HepG2 (cell line): Measurements from ENCODE around the gene MRPL50. TPM values are rescaled to one million over a fixed set of nuclear protein-coding genes. Genes with fewer than 3 reads are reported as not detected.

ENCODE experiments used
- CAMTA2 ChIP-seq: sonication (generic); formaldehyde crosslinking; IDR thresholded peaks from 2 replicates; pipeline ENCODE4 v1.4.0; 2020; ENCODE audit warnings: mild to moderate bottlenecking, missing genetic modification reagents, borderline replicate concordance
- CC2D1A ChIP-seq: sonication (generic); formaldehyde crosslinking; IDR thresholded peaks from 2 replicates; pipeline ENCODE4 v1.8.1; 2023; ENCODE audit warnings: mild to moderate bottlenecking, missing genetic modification reagents
- CREM ChIP-seq, 2 experiments: sonication (generic) in 1 of 2; formaldehyde crosslinking in 1 of 2; IDR thresholded peaks; 2 replicates each; pipeline versions ENCODE4 v1.4.0 to v1.6.1; 2016 to 2020; ENCODE audit warnings: antibody characterized with exemption in 1 of 2, mild to moderate bottlenecking in 1 of 2, missing genetic modification reagents in 1 of 2
- DNMT1 ChIP-seq: sonication (generic); formaldehyde crosslinking; IDR thresholded peaks from 2 replicates; pipeline ENCODE4 v1.5.1; 2020; ENCODE audit warnings: mild to moderate bottlenecking, missing genetic modification reagents
- DR1 ChIP-seq: sonication (generic); formaldehyde crosslinking; IDR thresholded peaks from 2 replicates; pipeline ENCODE4 v1.8.0; 2021; ENCODE audit warnings: mild to moderate bottlenecking, missing genetic modification reagents, inconsistent platforms
- FOXC1 ChIP-seq: sonication (generic); formaldehyde crosslinking; IDR thresholded peaks from 2 replicates; pipeline ENCODE4 v1.8.0; 2022; ENCODE audit warnings: mild to moderate bottlenecking, missing genetic modification reagents, borderline replicate concordance
- HNRNPK ChIP-seq: fragments of 200-400 bp; formaldehyde crosslinking; IDR thresholded peaks from 2 replicates; pipeline ENCODE4 v1.6.1; 2018; ENCODE audit warnings: low read length, low read depth, moderate library complexity, mild to moderate bottlenecking; ENCODE audit not compliant: poor library complexity, severe bottlenecking
- KLF6 ChIP-seq: IDR thresholded peaks from 2 replicates; pipeline ENCODE4 v1.8.0; 2016; ENCODE audit warnings: missing biosample characterization, missing genetic modification reagents
- MAFG ChIP-seq: sonication (generic); formaldehyde crosslinking; IDR thresholded peaks from 2 replicates; pipeline ENCODE4 v1.5.1; 2020; ENCODE audit warnings: mild to moderate bottlenecking, missing genetic modification reagents
- MED13 ChIP-seq: sonication (generic); formaldehyde crosslinking; IDR thresholded peaks from 2 replicates; pipeline ENCODE4 v1.5.0; 2020; ENCODE audit warnings: missing genetic modification reagents
- MIER3 ChIP-seq: IDR thresholded peaks from 2 replicates; pipeline ENCODE4 v1.6.1; 2016; ENCODE audit warnings: missing compliant biosample characterization, borderline replicate concordance
- MXD4 ChIP-seq: IDR thresholded peaks from 2 replicates; pipeline ENCODE4 v1.6.1; 2016; ENCODE audit warnings: mild to moderate bottlenecking, missing biosample characterization, missing genetic modification reagents
- SOX6 ChIP-seq, 2 experiments: fragments of 450-650 bp in 1 of 2; sonication (generic) in 1 of 2; formaldehyde crosslinking in 1 of 2; IDR thresholded peaks; 2 replicates each; pipeline versions ENCODE4 v1.4.0 to v1.6.1; 2017 to 2020; ENCODE audit warnings: antibody characterized with exemption in 1 of 2, mild to moderate bottlenecking in 1 of 2, missing genetic modification reagents in 1 of 2
- STAG1 ChIP-seq: sonication (generic); formaldehyde crosslinking; IDR thresholded peaks from 2 replicates; pipeline ENCODE4 v1.4.0; 2020; ENCODE audit warnings: missing genetic modification reagents
- ZBTB37 ChIP-seq: sonication (generic); formaldehyde crosslinking; IDR thresholded peaks from 2 replicates; pipeline ENCODE4 v1.4.0; 2020; ENCODE audit warnings: mild to moderate bottlenecking, missing genetic modification reagents
- ZMYM2 ChIP-seq: sonication (generic); formaldehyde crosslinking; IDR thresholded peaks from 2 replicates; pipeline ENCODE4 v1.8.0; 2022; ENCODE audit warnings: mild to moderate bottlenecking, missing genetic modification reagents
- ZNF251 ChIP-seq: sonication (generic); formaldehyde crosslinking; IDR thresholded peaks from 2 replicates; pipeline ENCODE4 v1.9.0; 2021; ENCODE audit warnings: mild to moderate bottlenecking, missing genetic modification reagents
- ZNF512 ChIP-seq: sonication (generic); formaldehyde crosslinking; IDR thresholded peaks from 2 replicates; pipeline ENCODE4 v1.4.0; 2020; ENCODE audit warnings: mild to moderate bottlenecking, missing genetic modification reagents
- ZNF549 ChIP-seq: sonication (generic); formaldehyde crosslinking; IDR thresholded peaks from 2 replicates; pipeline ENCODE4 v1.5.0; 2020; ENCODE audit warnings: missing genetic modification reagents
- ZNF775 ChIP-seq: sonication (generic); formaldehyde crosslinking; IDR thresholded peaks from 2 replicates; pipeline ENCODE4 v1.4.0; 2020; ENCODE audit warnings: missing genetic modification reagents, mild to moderate bottlenecking, moderate library complexity, borderline replicate concordance
- polyA plus RNA-seq, 8 experiments: library from polyadenylated mRNA; depleted of rRNA in 3 of 8; stranded (reverse) in 7 of 8; unstranded in 1 of 8; fragments of >200 nt; fragmentation: Illumina TruSeq in 4 of 8; extraction: Trizol in 4 of 8; gene quantifications; 2 replicates each; pipeline versions ENCODE4 v1.2.1 to v1.2.3, GENCODE V29; 2011 to 2016; ENCODE audit warnings: low read depth in 4 of 8, missing spikeins in 1 of 8, mixed read lengths in 1 of 8; ENCODE audit not compliant: insufficient read depth in 1 of 8
- total RNA-seq, 5 experiments: library from RNA; depleted of rRNA; stranded (reverse); fragments of >200 nt; fragmentation: Illumina TruSeq; extraction: Trizol; gene quantifications; 2 replicates each; pipeline ENCODE4 v1.2.3, GENCODE V29; 2016; ENCODE audit warnings: low read depth in 1 of 5
- TF ChIP-seq, protein P1 (sequence below): sonication (generic); formaldehyde crosslinking; IDR thresholded peaks from 2 replicates; pipeline ENCODE4 v1.4.0; 2020; ENCODE audit warnings: missing genetic modification reagents, low read depth, mild to moderate bottlenecking, borderline replicate concordance
- TF ChIP-seq, protein P2 (sequence below): sonication (generic); formaldehyde crosslinking; IDR thresholded peaks from 2 replicates; pipeline ENCODE4 v1.4.0; 2020; ENCODE audit warnings: missing genetic modification reagents
- TF ChIP-seq, protein P3 (sequence below): sonication (generic); formaldehyde crosslinking; IDR thresholded peaks from 2 replicates; pipeline ENCODE4 v1.4.0; 2020; ENCODE audit warnings: missing genetic modification reagents; ENCODE audit errors: not compliant biosample characterization
- TF ChIP-seq, protein P4 (sequence below): sonication (generic); formaldehyde crosslinking; IDR thresholded peaks from 2 replicates; pipeline ENCODE4 v1.8.0; 2022; ENCODE audit warnings: missing genetic modification reagents, low read depth, mild to moderate bottlenecking, borderline replicate concordance

The MRPL50 gene
- total and polyA plus RNA-seq, 2 of the 13 experiments (the other 11 are each of a cell fraction or from before 2014, with no cell fraction given), result 37.1 to 70.0 TPM

DNA sequence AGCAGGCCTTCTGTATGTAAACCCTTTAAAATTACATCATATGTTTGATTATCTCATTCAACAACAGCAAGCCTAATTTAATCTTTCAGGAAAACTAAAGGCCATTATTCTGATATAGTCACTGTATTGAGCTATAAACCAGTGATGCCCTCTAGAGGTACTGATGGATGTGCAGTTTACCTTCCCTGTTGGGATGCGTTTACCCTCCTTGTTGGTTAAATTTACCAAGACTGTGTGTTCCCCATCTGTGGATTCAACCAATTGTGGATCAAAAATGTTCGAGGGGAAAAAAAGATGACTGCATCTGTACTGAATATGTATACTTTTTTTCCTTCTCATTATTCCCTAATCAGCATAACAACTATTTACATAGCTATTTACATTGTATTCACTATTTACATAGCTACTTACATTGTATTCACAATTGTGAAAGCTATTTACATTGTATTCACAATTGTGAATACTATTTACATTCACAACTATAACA is 9.9 kb downstream of the MRPL50 start (continued):
- TF ChIP-seq, protein P1, sequence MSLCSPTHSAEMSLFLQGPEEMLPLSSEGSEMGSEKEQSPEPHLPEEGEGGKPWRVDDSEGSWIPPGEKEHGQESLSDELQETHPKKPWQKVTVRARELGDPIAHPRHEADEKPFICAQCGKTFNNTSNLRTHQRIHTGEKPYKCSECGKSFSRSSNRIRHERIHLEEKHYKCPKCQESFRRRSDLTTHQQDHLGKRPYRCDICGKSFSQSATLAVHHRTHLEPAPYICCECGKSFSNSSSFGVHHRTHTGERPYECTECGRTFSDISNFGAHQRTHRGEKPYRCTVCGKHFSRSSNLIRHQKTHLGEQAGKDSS (CRISPR knock-in tag), result no peak
- TF ChIP-seq ZMYM2 (CRISPR knock-in tag), result no peak
- no peak for TF ChIP-seq HNRNPK
- TF ChIP-seq MAFG (CRISPR knock-in tag), result no peak
- TF ChIP-seq, protein P2, sequence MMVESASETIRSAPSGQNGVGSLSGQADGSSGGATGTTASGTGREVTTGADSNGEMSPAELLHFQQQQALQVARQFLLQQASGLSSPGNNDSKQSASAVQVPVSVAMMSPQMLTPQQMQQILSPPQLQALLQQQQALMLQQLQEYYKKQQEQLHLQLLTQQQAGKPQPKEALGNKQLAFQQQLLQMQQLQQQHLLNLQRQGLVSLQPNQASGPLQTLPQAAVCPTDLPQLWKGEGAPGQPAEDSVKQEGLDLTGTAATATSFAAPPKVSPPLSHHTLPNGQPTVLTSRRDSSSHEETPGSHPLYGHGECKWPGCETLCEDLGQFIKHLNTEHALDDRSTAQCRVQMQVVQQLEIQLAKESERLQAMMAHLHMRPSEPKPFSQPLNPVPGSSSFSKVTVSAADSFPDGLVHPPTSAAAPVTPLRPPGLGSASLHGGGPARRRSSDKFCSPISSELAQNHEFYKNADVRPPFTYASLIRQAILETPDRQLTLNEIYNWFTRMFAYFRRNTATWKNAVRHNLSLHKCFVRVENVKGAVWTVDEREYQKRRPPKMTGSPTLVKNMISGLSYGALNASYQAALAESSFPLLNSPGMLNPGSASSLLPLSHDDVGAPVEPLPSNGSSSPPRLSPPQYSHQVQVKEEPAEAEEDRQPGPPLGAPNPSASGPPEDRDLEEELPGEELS (CRISPR knock-in tag), result peak; percentile 69
- no peak for TF ChIP-seq ZNF549 (CRISPR knock-in tag)
- TF ChIP-seq CAMTA2 (CRISPR knock-in tag), result no peak
- TF ChIP-seq ZNF251, result no peak
- TF ChIP-seq CREM (IDR thresholded peaks at IDR 0.05), result 0 out of 2 replicates have a peak, but pooled peaks have one; percentile 26
- TF ChIP-seq CREM (CRISPR knock-in tag; IDR thresholded peaks at IDR 0.05), result no peak
- no peak for TF ChIP-seq MXD4 (CRISPR knock-in tag)
- TF ChIP-seq ZNF512 (CRISPR knock-in tag), result no peak
- peak; percentile 79 for TF ChIP-seq STAG1 (CRISPR knock-in tag)
- TF ChIP-seq, protein P3, sequence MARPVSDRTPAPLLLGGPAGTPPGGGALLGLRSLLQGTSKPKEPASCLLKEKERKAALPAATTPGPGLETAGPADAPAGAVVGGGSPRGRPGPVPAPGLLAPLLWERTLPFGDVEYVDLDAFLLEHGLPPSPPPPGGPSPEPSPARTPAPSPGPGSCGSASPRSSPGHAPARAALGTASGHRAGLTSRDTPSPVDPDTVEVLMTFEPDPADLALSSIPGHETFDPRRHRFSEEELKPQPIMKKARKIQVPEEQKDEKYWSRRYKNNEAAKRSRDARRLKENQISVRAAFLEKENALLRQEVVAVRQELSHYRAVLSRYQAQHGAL (CRISPR knock-in tag), result no peak
- TF ChIP-seq CC2D1A, result no peak
- TF ChIP-seq DR1 (CRISPR knock-in tag), result no peak
- TF ChIP-seq, protein P4, sequence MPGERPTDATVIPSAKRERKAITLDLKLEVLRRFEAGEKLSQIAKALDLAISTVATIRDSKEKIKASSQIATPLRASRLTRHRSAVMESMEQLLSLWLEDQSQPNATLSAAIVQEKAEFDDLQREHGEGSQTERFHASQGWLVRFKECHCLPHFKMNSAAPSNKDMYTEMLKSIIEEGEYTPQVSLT, result no peak
- no peak for TF ChIP-seq DNMT1 (CRISPR knock-in tag)
- TF ChIP-seq KLF6, result no peak
- TF ChIP-seq SOX6 (IDR thresholded peaks at IDR 0.05), result no peak
- TF ChIP-seq SOX6 (CRISPR knock-in tag; IDR thresholded peaks at IDR 0.05), result peak; percentile 78
- no peak for TF ChIP-seq FOXC1 (CRISPR knock-in tag)
- no peak for TF ChIP-seq MIER3 (CRISPR knock-in tag)
- no peak for TF ChIP-seq MED13 (CRISPR knock-in tag)
- no peak for TF ChIP-seq ZNF775
- no peak for TF ChIP-seq ZBTB37 (CRISPR knock-in tag)
